MM.1S (cell line): ENCODE results near the gene CNTNAP2.

Experiments used
- DNase-seq: peaks from one replicate; pipeline ENCODE4 v3.0.0-alpha.2; 2015
- H2AFZ ChIP-seq: fragments of 300-600 bp; sonication (generic); 2 replicates; pipeline ENCODE4 v1.6.0; 2016; ENCODE audit warnings: antibody characterized with exemption, low read length
- H3F3A ChIP-seq: fragments of 300-600 bp; sonication (generic); 2 replicates; pipeline ENCODE4 v1.6.1; 2016; ENCODE audit warnings: mild to moderate bottlenecking, antibody characterized with exemption, low read length, moderate library complexity, mixed read lengths; ENCODE audit not compliant: insufficient read depth
- H3K27ac ChIP-seq: fragments of 300-600 bp; sonication (generic); 2 replicates; pipeline ENCODE4 v1.5.1; 2016; ENCODE audit warnings: mild to moderate bottlenecking, low read length
- H3K27me3 ChIP-seq: fragments of 300-600 bp; sonication (generic); replicated peaks from 2 replicates; pipeline ENCODE4 v1.6.0; 2016; ENCODE audit warnings: low read length; ENCODE audit not compliant: insufficient read depth
- H3K36me3 ChIP-seq: fragments of 300-600 bp; sonication (generic); replicated peaks from 2 replicates; pipeline ENCODE4 v1.6.1; 2016; ENCODE audit warnings: mild to moderate bottlenecking, low read length, mixed read lengths; ENCODE audit not compliant: insufficient read depth
- H3K4me1 ChIP-seq: fragments of 300-600 bp; sonication (generic); 2 replicates; pipeline ENCODE4 v1.6.1; 2016; ENCODE audit warnings: low read length, mixed read lengths
- H3K4me2 ChIP-seq: fragments of 300-600 bp; sonication (generic); 2 replicates; pipeline ENCODE4 v1.6.0; 2016; ENCODE audit warnings: low read depth, low read length
- H3K4me3 ChIP-seq: fragments of 300-600 bp; sonication (generic); 2 replicates; pipeline ENCODE4 v1.5.1; 2016; ENCODE audit warnings: low read length, mixed read lengths
- H3K79me2 ChIP-seq: fragments of 300-600 bp; sonication (generic); 2 replicates; pipeline ENCODE4 v1.6.1; 2016; ENCODE audit warnings: mixed run types, low read length, mixed read lengths
- H3K9ac ChIP-seq: fragments of 300-600 bp; sonication (generic); 2 replicates; pipeline ENCODE4 v1.6.1; 2016; ENCODE audit warnings: low read length, mixed read lengths
- H3K9me2 ChIP-seq: fragments of 300-600 bp; sonication (generic); replicated peaks from 2 replicates; pipeline ENCODE4 v1.6.1; 2016; ENCODE audit warnings: mild to moderate bottlenecking, low read length, mixed read lengths; ENCODE audit not compliant: insufficient read depth
- H3K9me3 ChIP-seq: fragments of 300-600 bp; sonication (generic); replicated peaks from 2 replicates; pipeline ENCODE4 v1.6.1; 2016; ENCODE audit warnings: mild to moderate bottlenecking, low read length, mixed read lengths; ENCODE audit not compliant: insufficient read depth
- H4K20me1 ChIP-seq: fragments of 300-600 bp; sonication (generic); 2 replicates; pipeline ENCODE4 v1.6.1; 2016; ENCODE audit warnings: mild to moderate bottlenecking, low read length, moderate library complexity, mixed read lengths; ENCODE audit not compliant: insufficient read depth
- EZH2 ChIP-seq: fragments of 300-600 bp; sonication (generic); optimal IDR thresholded peaks from 2 replicates; pipeline ENCODE3; 2017; ENCODE audit warnings: low read depth, mild to moderate bottlenecking, antibody characterized with exemption, low read length, mixed read lengths
- EZH2phosphoT487 ChIP-seq: fragments of 300-600 bp; sonication (generic); IDR thresholded peaks from 2 replicates; pipeline ENCODE4 v1.6.1; 2018; ENCODE audit warnings: antibody characterized with exemption, low read length
- TF ChIP-seq, protein P1 (sequence below): fragments of 300-600 bp; sonication (generic); IDR thresholded peaks from 2 replicates; pipeline ENCODE4 v1.5.1; 2016; ENCODE audit warnings: antibody characterized with exemption, low read length, mixed read lengths

CNTNAP2 gene

DNA sequence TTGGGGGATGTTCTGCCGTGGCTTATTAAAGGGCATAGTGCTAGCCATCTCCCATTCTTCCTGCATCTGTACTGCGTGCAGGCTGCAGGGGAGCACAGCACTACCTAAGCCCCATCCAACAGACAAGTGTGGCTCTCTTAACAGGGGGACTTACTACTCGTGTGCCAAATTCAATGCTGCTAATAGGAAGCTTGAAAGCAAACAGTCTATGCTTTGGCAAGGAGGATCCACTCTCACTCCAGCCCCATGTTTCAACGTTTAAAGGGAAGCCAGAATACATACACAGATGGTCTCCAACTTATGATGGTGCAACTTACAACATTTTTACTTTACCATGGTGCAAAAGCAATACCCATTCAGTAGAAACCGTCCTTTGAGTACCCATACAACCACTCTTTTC, 2245.9 kb downstream of the CNTNAP2 start:
- H3K9me3 ChIP-seq: no peaks in the 10 kb centered on the region

DNA sequence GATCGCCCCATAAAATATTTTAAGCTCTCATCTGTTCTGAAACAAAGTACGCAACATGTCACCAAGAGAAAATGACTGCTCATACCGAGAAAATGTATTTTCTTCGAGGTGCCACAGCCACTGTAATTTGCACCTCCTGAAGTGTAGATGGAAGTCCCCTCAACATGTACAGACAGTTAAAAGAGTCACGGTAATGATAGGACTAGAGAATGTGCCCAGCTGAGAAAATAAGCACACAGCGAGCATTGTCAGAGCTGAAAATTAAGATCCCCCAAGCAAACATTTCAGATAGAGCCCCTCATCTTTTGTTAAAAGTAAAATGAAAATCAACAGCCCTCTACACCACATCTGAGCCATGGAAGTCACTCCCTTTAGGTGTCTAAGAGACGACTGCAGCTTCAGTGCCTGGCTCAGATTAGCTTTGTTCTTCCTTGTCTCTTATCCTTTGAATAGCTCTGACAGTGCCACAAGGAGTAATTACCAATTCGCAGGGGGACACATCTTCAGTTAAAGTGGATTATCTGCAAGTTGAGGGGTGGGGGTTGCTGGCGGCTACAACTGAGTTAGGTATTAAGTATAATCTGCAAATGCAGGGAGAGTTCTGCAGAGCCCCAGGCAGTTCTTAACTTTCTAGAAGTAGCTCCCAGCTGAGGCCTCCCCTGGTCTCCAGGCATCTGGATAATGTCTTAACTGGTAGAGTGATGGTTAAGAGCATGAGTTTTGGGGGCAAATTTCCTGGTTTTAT, 2251.3 kb downstream of the CNTNAP2 start:
- H2AFZ ChIP-seq: peak overlapping the region; percentile 49; the same call in 1 of the 2 replicates
- peak overlapping the region; percentile 47 for H3K4me2 ChIP-seq
- TF ChIP-seq EZH2 (no peak), EZH2phosphoT487 (no peak)
- TF ChIP-seq, protein P1, sequence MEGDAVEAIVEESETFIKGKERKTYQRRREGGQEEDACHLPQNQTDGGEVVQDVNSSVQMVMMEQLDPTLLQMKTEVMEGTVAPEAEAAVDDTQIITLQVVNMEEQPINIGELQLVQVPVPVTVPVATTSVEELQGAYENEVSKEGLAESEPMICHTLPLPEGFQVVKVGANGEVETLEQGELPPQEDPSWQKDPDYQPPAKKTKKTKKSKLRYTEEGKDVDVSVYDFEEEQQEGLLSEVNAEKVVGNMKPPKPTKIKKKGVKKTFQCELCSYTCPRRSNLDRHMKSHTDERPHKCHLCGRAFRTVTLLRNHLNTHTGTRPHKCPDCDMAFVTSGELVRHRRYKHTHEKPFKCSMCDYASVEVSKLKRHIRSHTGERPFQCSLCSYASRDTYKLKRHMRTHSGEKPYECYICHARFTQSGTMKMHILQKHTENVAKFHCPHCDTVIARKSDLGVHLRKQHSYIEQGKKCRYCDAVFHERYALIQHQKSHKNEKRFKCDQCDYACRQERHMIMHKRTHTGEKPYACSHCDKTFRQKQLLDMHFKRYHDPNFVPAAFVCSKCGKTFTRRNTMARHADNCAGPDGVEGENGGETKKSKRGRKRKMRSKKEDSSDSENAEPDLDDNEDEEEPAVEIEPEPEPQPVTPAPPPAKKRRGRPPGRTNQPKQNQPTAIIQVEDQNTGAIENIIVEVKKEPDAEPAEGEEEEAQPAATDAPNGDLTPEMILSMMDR: no peak
- H4K20me1 ChIP-seq: no peaks in the 10 kb centered on the region
- no peaks in the 10 kb centered on the region for H3K36me3 ChIP-seq
- H3K4me1 ChIP-seq: peaks cover 7% of the 10 kb centered on the region
- no peak for DNase-seq
- no peaks in the 10 kb centered on the region for H3K27me3 ChIP-seq
- H3K4me3 ChIP-seq: no peak overlapping the region
- no peak overlapping the region for H3K27ac ChIP-seq
- no peaks in the 10 kb centered on the region for H3K9me3 ChIP-seq
- no peaks in the 10 kb centered on the region for H3K9me2 ChIP-seq
- no peaks in the 10 kb centered on the region for H3F3A ChIP-seq
- H3K79me2 ChIP-seq: no peaks in the 10 kb centered on the region
- no peak overlapping the region for H3K9ac ChIP-seq

More for the DNA sequence above, 2245.9 kb downstream of the CNTNAP2 start:
- Histone ChIP-seq H3K9ac (no peak overlapping the region), H3F3A (no peaks in the 10 kb centered on the region), H3K27me3 (no peaks in the 10 kb centered on the region), H3K9me2 (no peaks in the 10 kb centered on the region), H3K79me2 (no peaks in the 10 kb centered on the region), H2AFZ (no peak overlapping the region), H3K36me3 (no peaks in the 10 kb centered on the region), H3K4me2 (no peak overlapping the region), H3K4me3 (no peak overlapping the region), H3K4me1 (no peaks in the 10 kb centered on the region), H4K20me1 (no peaks in the 10 kb centered on the region), H3K27ac (no peak overlapping the region)
- no peak for TF ChIP-seq EZH2
- TF ChIP-seq EZH2phosphoT487: no peak
- TF ChIP-seq, protein P1: no peak
- DNase-seq: no peak

- H3K4me3 ChIP-seq: 0 out of 2 replicates have a peak overlapping the region, but pooled peaks have one; percentile 11
- peak overlapping the region; percentile 47 for H3K4me2 ChIP-seq
- TF ChIP-seq, protein P1: no peak
- no peak for TF ChIP-seq EZH2phosphoT487
- no peak for TF ChIP-seq EZH2
- H3K27ac ChIP-seq: peak overlapping the region; percentile 20; the same call in 1 of the 2 replicates
- H3F3A ChIP-seq: no peaks in the 10 kb centered on the region
- H3K27me3 ChIP-seq: no peaks in the 10 kb centered on the region
- no peaks in the 10 kb centered on the region for H3K9me2 ChIP-seq
- H3K4me1 ChIP-seq: peaks cover 7% of the 10 kb centered on the region
- no peaks in the 10 kb centered on the region for H4K20me1 ChIP-seq
- H3K79me2 ChIP-seq: no peaks in the 10 kb centered on the region
- H3K36me3 ChIP-seq: no peaks in the 10 kb centered on the region
- no peak overlapping the region for H3K9ac ChIP-seq
- H2AFZ ChIP-seq: peak overlapping the region; percentile 49
- no peaks in the 10 kb centered on the region for H3K9me3 ChIP-seq
- DNase-seq: peak; percentile 48
Measured at GRCh38 chr7:148368562-148368961, 2252.0 kb downstream of the CNTNAP2 start.
